GM18867 (cell line): ENCODE data around the gene CHST9.
"Not testable (repeated sequence)": the region's sequence is repeated elsewhere in the genome, so short reads cannot be mapped to it uniquely, and the experiment has no call there.

ENCODE experiments used
- ATAC-seq: cut with Tn5 transposase; IDR thresholded peaks from one replicate; pipeline ENCODE4 v1.9.1; 2021; ENCODE audit warnings: mild to moderate bottlenecking, moderate library complexity; ENCODE audit not compliant: unreplicated experiment

The CHST9 gene

DNA sequence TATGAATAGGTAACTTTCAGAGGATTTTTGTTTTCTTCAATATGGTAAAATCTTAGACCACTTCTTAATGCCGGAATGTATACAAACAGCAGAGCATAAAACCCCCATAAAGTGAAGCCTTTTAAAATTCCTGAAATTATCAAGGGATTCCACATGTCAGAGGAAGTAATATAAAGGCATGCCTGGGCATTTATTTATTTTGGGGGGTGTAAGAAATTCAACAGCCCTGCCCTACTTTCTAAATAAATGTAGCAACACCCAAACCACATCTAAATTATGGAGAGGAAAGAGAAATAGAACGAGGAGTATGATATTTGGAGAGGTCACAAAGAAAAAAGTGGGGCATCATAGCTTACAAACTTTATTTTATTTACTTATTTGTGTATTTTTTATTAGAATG, 9.9 kb downstream of the CHST9 start:
- ATAC-seq: no peak

DNA sequence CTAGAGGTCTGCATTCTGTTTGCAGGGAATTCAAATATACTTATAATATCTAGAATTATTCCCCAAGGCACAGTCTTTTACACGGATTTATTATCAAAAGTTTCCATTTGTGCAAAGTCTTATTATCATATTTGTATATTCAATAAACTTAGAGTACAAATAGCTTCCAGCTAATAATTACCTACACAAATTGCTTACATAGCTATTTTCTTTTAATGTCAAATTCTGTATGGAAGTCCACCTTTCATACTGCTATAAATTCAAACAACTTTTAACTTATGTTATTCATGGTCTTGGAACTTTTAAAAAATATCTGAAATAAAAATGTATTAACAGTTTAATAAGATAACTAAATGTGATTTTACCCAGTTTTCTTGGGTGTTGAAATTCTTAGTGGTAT, 13.1 kb downstream of the CHST9 start:
- ATAC-seq: no peak

- no peak for ATAC-seq
Measured at GRCh38 chr18:27165412-27165811, 19.7 kb downstream of the CHST9 start.

DNA sequence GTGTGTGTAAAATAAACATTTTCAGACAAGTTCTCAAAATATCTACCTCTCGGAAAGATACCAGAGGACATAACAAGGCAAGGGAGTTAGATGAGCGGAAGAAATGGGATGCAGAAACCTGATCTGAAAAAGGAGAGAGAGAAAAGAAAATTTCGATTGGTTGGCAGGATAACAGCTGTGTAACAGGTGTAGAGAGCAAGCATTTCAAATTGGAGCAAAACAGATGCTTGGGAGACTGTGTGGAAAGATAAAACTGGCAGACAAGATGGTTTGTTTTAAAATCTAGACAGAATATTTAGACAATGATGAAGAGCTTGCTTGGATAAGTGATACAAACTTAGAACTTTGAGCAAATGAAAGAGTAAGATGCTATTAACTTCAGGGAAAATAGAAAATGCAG, 20.2 kb downstream of the CHST9 start:
- no peak for ATAC-seq

DNA sequence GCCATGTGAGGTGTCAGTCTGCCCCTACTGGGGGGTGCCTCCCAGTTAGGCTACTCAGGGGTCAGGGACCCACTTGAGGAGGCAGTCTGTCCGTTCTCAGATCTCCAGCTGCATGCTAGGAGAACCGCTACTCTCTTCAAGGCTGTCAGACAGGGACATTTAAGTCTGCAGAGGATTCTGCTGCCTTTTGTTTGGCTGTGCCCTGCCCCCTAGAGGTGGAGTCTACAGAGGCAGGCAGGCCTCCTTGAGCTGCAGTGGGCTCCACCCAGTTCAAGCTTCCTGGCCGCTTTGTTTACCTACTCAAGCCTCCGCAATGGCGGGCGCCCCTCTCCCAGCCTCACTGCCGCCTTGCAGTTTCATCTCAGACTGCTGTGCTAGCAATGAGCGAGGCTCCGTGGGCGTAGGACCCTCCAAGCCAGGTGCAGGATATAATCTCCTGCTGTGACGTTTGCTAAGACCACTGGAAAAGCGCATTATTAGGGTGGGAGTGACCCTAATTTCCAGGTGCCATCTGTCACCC, 21.9 kb downstream of the CHST9 start:
- ATAC-seq: not testable (repeated sequence)

DNA sequence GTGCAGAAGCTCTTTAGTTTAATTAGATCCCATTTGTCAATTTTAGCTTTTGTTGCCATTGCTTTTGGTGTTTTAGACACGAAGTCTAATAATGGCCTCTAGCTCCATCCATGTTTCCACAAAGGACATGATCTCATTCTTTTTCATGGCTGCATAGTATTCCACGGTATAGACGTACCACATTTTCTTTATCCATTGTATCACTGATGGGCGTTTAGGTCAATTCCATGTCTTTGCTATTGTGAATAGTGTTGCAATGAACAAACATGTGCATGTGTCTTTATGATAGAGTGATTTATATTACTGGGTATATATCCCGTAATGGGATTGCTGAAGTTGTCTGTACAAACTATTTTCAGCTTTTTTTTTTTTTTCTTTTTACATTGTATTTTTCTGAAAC, 35.9 kb downstream of the CHST9 start:
- ATAC-seq: not testable (repeated sequence)

DNA sequence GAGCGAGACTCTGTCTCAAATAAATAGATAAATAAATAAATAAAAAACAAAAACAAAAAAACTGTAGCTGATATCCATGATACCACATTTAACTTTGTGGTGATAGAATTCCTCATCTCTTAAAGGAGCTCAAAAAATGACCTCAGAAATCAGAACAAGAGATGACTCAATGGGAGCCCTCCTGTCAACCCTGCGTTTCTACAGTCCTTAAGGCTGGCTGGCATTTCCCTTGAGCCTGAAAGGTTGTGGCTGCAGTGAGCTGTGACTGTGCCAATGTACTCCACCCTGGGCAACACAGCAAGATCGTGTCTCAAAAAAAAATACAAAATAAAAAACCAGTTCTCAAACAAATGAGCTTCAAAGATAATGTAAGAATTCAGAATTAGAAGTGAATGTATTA, 40.4 kb downstream of the CHST9 start:
- no peak for ATAC-seq

GRCh38 chr18:27143580-27144287, 41.4 kb downstream of the CHST9 start:
- no peak for ATAC-seq

DNA sequence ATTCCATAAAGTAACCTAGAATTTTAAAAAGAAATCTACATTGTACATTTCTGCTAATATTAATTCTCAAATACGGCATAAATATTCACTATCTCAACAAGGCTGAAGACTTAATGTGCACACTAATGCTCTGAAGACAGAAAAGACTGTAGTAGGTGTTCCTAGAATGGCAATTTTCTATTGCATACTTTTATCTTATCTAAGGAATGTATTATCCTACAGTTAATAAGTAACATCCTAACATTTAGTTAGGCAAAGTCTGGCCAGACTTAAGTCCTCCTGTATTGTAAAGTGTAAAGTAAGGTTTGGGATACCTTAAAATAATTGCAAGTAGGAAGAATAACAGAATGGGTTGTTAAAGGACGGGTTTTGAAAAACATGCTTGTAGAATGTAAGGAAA, 42.2 kb downstream of the CHST9 start:
- no peak for ATAC-seq

DNA sequence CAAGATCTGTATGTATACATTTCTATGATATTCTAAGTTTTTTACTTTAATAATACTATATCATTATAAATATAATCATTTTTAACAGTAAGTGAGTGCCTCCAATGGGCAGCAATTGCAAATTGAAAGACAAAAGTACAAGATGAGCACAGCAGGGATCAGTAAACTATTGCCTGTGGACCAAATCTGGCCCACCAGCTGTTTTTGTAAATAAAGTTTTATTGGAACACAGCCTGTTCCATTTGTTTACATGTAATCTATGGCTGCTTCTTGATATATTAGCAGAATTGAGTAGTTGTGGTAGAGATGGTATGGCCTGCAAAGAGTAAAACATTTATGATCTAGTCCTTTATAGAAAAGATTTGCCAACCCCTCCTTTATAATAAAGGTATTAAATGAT, 43.2 kb downstream of the CHST9 start:
- no peak for ATAC-seq

GRCh38 chr18:27138079-27138478, 47.0 kb downstream of the CHST9 start:
- no peak for ATAC-seq

GRCh38 chr18:27136208-27136535, 48.9 kb downstream of the CHST9 start:
- ATAC-seq: no peak

GRCh38 chr18:27135504-27136207, 49.5 kb downstream of the CHST9 start:
- ATAC-seq: no peak

GRCh38 chr18:27130065-27130630, 55.0 kb downstream of the CHST9 start:
- ATAC-seq: no peak

GRCh38 chr18:27124196-27124595, 60.9 kb downstream of the CHST9 start:
- no peak for ATAC-seq

DNA sequence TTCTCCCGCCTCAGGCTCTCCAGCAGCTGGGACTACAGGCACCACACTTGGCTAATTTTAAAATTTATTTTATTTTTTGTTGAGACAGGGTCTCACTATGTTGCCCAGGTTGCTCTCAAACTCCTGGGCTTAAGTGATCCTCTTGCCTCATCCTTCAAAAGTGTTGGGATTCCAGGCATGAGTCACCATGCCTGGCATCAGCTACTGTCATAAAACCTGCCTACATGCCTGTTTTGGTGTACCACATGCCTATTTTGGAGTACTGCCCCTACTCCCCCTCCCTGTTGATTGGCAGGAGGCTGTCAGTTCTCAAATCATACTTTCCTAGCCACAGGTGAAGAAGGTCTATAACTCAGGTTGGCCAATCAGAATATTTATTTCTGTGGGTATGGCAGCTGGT, 64.0 kb downstream of the CHST9 start:
- ATAC-seq: no peak

- no peak for ATAC-seq
Measured at GRCh38 chr18:27120246-27120645, 64.9 kb downstream of the CHST9 start.

- ATAC-seq: no peak
Measured at GRCh38 chr18:27118973-27119372, 66.1 kb downstream of the CHST9 start.

- no peak for ATAC-seq
Measured at GRCh38 chr18:27114842-27115241, 70.3 kb downstream of the CHST9 start.

GRCh38 chr18:27113358-27113757, 71.8 kb downstream of the CHST9 start:
- ATAC-seq: no peak

GRCh38 chr18:27110319-27110718, 74.8 kb downstream of the CHST9 start:
- no peak for ATAC-seq

DNA sequence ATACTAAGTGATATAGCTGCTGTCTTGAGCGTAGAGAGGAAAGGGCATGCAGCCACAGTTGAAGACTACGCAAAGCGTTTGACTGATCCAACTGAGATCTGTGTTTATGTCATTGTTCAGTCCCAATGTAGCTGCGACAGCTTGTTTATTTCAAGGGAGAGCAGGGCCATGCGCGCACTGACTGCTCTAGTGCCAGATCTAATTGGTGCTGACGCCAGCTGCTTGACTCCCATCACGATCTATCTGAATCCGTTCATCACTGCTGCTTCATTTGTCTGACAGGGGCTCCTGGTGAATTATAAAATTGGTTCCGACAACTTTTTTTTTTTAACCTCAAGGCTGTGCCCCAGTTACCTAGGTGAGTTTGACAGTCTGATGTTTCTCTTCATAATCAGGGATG, 75.7 kb downstream of the CHST9 start:
- no peak for ATAC-seq
